Activated CD4-positive, alpha-beta T cell treated with anti-CD3 and anti-CD28 coated beads, Interleukin-10, Interleukin-2, amounts not matched to agents 100 ng/mL and 50 ng/mL, durations not matched to agents 16 hours and 8 hours (primary cell): ENCODE results near the gene NBDY.
"Not testable (repeated sequence)": the region's sequence is repeated elsewhere in the genome, so short reads cannot be mapped to it uniquely, and the experiment has no call there.

Experiments
- DNase-seq: peaks from one replicate; pipeline ENCODE4 v3.0.0-alpha.2; 2020

The NBDY gene

DNA sequence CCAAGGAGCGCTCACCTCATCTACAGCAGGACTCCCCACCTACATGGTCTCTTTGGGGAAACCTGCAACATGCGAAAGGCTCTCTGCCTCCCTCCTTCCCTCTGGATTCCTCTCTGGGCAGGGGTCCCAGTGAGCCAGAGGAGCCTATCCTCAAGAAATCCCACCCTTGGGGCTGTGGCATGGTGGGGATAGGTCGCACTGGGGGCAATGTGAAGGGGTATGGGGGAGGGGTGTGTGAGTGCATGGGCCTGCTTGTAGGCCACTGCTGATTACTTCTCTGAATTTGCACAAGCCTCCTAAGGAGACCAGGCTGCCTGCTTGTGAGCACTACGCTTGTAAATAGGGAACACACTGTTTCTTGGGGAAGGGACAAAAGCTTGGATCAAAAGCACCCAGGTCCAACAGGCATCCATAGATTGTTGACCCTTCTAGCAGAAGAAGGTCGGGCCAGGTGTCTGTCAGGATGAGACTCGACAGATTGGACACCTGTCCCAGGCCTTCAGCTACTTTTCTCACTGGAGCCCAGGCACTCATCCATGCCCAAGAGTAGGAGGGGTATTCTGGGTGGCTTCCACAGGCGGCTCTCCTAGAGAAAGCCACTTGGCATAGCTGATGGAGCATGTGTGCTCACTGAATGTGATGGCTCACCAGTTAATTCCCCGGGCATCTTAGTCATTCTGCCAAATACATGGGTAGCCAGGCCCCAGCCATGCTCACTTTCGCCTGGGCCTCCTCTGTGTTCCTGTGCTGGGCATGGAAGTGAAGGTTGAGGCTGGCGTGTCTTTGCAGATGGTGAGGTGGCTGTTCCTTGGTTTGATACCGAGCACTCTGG, 75.0 kb downstream of the NBDY start:
- no peak for DNase-seq

DNA sequence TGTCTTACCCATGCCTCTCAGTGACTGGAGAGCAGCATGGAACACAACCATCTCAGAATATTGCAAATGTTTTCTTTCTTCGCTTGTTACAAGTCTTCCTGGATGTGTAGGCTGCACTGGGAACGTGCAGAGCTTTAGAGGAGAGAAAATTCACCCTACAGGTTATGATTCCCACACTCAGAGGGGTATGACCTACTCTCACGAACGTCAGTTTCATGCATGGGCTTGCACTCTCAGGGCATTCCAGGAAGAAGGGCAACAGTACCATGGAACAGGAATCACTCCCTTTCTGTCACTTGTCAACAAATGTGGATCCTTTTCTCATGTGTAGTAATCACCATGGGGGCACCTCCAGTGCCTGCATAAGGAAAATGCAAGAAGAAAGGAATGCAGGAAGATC, 75.8 kb downstream of the NBDY start:
- DNase-seq: no peak

DNA sequence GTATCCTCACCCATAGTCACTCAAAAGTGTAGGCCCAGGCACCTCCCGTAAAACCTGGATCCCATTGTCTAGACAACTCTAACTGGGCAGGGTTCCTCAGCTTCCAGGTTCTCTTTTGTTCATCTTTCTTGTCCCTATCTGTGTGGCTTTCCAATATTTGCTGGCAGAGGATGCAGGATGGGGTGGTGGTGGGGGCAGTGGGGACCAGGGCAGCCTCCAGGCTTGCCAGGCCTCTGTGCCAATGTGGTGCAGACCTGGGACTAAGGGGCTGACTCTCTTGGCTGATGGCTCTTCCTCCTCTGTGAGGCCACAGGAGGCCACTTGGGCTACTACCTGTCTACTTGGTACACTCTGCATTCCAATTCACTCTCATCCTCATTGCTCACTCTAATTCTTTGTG, 76.4 kb downstream of the NBDY start:
- no peak for DNase-seq

DNA sequence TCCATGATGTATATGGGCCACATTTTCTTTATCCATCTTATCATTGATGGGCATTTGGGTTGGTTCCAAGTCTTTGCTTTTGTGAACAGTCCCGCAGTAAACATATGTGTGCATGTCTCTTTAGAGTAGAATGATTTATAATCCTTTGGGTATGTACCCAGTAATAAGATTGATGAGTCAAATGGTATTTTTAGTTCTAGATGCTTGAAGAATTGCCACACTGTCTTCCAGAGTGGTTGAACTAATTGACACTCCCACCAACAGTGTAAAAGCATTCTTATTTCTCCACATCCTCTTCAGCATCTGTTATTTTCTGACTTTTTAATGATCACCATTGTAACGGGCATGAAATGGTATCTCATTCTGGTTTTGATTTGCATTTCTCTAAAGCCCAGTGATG, 77.1 kb downstream of the NBDY start:
- not testable (repeated sequence) for DNase-seq

DNA sequence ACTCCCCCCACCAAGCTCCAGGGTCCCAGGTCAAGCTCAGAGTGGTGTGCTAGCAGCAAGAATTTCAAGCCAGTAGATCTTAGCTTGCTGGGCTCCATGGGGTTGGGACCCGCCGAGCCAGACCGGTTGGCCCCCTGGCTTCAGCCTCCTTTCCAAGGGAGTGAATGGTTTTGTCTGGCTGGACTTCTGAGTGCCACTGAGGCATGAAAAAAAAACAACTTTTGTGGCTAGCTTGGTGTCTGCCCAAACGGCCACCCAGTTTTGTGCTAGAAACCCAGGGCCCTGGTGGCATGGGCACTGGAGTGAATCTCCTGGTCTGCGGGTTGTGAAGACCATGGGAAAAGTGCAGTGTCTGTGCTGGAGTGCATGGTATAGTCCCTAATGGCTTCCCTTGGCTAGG, 82.6 kb downstream of the NBDY start:
- no peak for DNase-seq

DNA sequence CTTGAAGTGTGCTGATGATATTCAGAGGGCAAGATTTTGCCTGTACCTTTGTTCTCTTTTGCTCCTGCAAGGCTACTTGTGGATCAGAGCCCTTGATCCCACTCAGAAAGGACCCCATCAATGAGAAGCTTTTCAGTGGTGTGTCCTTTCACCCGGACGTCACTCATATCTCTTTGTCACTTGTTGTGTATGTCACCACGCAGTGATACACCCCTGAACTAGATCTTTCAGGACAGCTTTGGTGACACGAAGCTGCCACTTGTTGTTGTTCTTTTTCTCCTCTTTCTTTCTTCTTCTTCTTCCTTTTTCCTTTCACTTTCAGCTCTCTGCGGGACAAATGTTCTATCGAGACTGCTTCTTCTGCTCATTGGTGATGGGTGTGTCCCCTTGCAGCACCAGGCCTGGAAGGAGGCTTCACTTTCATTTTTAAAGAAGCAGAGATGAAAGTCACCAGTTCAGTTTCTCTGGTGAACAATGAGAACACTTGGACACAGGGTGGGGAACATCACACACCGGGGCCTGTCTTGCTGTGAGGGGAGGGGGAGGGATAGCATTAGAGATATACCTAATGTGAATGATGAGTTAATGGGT, 83.6 kb downstream of the NBDY start:
- peak; percentile 72 for DNase-seq

DNA sequence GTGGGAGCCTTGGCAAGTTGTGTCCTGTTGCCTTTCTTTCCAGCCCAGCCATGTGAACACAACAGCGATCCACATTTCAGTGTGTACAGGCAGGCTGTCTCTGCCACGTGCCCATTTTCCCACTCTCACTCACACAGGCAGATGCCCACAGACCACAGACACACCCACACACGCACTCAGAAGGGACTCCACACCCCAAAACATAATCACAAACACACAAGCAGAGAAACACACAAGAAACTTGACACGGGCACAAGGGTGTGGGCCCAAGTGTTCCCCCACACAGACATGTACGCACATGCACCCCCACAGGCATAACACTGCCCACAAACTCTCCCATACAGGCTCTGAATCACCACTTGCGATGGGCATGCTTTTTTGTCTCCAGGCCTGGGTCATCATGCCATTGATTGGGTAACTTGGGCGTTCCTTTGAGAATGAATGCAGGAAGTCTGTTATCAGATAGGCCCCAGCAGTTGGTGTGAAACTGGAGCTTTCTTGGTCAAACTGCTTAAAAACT, 84.3 kb downstream of the NBDY start:
- DNase-seq: peak; percentile 71

DNA sequence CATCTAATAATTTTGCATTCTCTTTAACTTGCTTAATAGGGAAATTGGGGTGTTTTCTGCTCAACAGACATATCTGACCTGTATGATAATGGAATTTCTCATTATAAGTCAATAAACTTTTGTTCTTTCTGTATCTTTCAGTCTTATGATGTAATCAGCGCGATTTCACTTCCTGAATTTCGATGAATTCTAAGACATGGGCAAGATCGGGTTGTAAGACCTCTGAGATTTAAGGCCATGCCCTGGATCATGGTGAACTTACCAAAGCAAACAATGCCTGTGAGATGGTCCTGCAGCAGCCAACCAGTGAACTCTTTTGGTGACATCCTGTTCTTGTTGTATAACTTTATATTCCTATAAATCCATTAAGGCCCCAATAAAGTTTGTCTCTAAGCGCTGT, 88.1 kb downstream of the NBDY start:
- DNase-seq: no peak

DNA sequence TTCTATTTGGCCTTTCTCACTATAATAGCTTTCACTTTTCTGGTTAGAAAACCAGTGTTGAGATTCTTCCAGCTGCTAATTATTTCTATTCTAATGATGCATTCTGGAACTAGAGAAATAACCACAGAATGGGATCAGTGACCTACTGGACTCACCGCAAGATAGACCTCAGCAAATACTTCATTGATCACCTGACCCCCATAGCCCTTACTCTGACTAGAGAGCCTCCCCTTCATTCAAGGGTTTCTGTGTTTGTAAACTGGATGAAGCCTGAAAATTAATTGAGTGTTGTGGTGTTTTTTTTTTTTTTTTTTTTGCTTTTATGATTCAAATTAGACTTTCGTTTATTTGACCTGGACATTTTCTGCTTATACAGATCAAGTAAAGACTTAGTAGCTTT, 97.0 kb downstream of the NBDY start:
- DNase-seq: no peak

DNA sequence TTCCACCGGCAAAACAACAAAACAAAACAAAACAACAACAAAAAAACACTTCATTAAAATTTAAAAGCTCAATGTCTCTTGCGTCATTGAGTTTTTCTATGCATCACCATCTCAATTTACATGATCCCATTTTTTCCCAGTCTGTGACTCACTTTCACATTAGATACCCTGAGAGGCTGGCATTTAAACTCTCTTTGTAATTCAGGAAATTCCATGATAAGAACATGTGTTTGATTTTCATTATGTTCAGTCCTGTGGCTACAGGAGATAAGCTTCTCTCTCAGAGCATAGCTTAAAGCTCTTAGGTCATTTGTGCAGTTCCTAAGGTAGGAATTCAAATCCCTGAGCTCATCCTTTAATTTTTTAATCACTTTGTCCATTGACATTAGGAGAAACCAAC, 104.6 kb downstream of the NBDY start:
- DNase-seq: no peak

DNA sequence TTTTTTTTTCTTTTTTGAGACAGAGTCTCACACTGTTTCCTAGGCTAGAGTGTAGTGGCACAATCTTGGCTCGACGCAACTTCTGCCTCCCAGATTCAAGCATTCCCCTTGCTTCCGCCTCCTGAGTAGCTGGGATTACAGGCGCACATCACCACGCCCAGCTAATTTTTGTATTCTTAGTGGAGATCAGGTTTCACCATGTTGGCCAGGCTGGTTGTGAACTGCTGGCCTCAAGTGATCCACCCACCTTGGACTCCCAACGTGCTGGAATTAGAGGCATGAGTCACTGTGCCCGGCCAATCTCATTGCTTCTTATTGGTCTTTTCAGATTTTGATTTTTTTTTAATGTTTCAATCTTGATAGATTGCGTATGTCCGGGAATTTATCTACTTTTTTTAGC, 124.4 kb downstream of the NBDY start:
- no peak for DNase-seq

DNA sequence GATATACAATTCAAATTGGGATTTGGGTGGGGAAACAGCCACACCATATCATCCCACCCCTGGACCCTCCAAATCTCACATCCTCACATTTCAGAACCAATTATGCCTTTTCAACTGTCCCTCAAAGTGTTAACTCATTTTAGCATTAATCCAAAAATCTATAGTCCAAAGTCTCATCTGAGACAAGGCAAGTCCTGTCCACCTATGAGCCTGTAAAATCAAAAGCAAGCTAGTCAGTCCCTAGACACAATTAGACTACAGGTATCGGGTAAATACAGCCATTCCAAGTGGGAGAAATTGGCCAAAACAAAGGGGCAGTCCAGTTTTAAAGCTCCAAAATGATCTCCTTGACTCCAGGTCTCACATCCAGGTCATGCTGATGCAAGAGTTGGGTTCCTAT, 128.0 kb downstream of the NBDY start:
- DNase-seq: no peak

DNA sequence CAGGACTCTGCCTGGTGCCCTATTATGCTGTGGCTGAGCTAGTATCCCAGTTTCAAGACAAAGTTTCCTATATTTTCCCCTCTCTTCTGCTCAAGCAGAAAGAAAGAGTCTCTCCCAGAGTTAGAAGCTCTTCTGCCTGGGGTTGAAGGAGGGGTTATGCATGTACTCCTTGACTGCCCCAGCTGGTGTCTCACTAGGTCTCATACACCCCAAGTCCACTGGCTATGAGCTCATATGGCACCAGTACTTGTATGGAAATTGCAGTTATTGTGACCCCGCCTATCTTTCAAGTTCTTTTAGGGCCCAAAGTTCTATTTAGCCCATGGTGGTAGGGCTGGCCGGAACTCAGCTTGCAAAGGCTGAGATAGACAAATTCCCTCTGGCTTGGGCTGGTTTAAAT, 131.8 kb downstream of the NBDY start:
- DNase-seq: no peak
